ENCODE results near the gene UBE2N.

GRCh38 chr12:93368766-93369165 lies 73.0 kb downstream of the UBE2N start:
- TF ChIP-seq CTCF (IDR thresholded peaks at IDR 0.05; ENCODE audit: low read length) (no peak), EZH2phosphoT487 (IDR thresholded peaks at IDR 0.05; ENCODE audit: low read length) (no peak), EZH2 (optimal IDR thresholded peaks at IDR 0.05; ENCODE audit: low read depth, low read length) (no peak)
